HepG2 (cell line): ENCODE data around the gene NNAT. TPM values are rescaled to one million over a fixed set of nuclear protein-coding genes. Genes with fewer than 3 reads are reported as not detected.

Experiments
- ATAC-seq: fragments of 200-7000 bp; cut with Tn5 transposase; 3 replicates; pipeline ENCODE4 v1.9.1; 2020; ENCODE audit warnings: mild to moderate bottlenecking, moderate library complexity
- BruUV-seq: library from RNA; stranded (reverse); fragments of 400-500 nt; replicated peaks from 2 replicates; lab custom pipeline; 2021; lab: Mats Ljungman, UMichigan
- CTCF ChIA-PET: fragments of 300-600 bp; formaldehyde crosslinking; extraction: SDS; loops from one replicate; lab custom pipeline; 2021; ENCODE audit warnings: low total read pairs, inconsistent platforms, low intra/inter-chr PET ratio; lab: Yijun Ruan, JAX
- POLR2A ChIA-PET: fragments of 350-600 bp; sonication (Branson Sonifier 250); formaldehyde crosslinking; loops from one replicate; lab custom pipeline; 2020; ENCODE audit warnings: antibody characterized with exemption, inconsistent platforms; lab: Yijun Ruan, JAX
- DNase-seq: peaks from one replicate; pipeline ENCODE4 v3.0.0-alpha.2; 2015; ENCODE audit warnings: low spot score
- FAIRE-seq: peaks from 3 replicates; lab custom pipeline; 2011; peaks lifted over from hg19 to GRCh38; lab: Jason Lieb, UNC
- H2AFZ ChIP-seq: one replicate; pipeline ENCODE4 v1.6.1; 2011; ENCODE audit warnings: low read length, inconsistent platforms
- H3K27ac ChIP-seq: fragments of 300-600 bp; 3 replicates; pipeline ENCODE4 v1.8.0; 2011; ENCODE audit warnings: mixed run types, mild to moderate bottlenecking, mixed read lengths, low read length, inconsistent platforms; ENCODE audit not compliant: insufficient read depth; ENCODE audit errors: extremely low read length
- H3K27me3 ChIP-seq, 2 experiments: fragments of 200-600 bp in 1 of 2; 2 replicates in 1 of 2; 3 replicates in 1 of 2; pipeline versions ENCODE4 v1.6.0 to v1.8.0; 2011; ENCODE audit warnings: low read length in 2 of 2, mild to moderate bottlenecking in 2 of 2, moderate library complexity in 2 of 2, inconsistent platforms in 1 of 2; ENCODE audit not compliant: insufficient read depth in 2 of 2, control insufficient read depth in 1 of 2
- H3K36me3 ChIP-seq, 2 experiments: fragments of 200-600 bp in 1 of 2; replicated peaks in 1 of 2; 2 replicates in 1 of 2; 3 replicates in 1 of 2; pipeline versions ENCODE4 v1.5.1 to v1.8.0; 2011; ENCODE audit warnings: low read length in 2 of 2, inconsistent platforms in 1 of 2; ENCODE audit not compliant: insufficient read depth in 2 of 2, control insufficient read depth in 1 of 2
- H3K4me1 ChIP-seq: 2 replicates; pipeline ENCODE4 v1.5.1; 2012; ENCODE audit warnings: low read length, inconsistent platforms; ENCODE audit not compliant: insufficient read depth
- H3K4me2 ChIP-seq: 2 replicates; pipeline ENCODE4 v1.6.0; 2011; ENCODE audit warnings: low read depth, low read length, inconsistent platforms
- H3K4me3 ChIP-seq, 3 experiments: fragments of 200-600 bp in 1 of 3; sonication (generic), shearing (Covaris generic) in 1 of 3; replicated peaks in 1 of 3; 2 replicates each; pipeline ENCODE4 v1.5.1; 2011 to 2016; ENCODE audit warnings: low read length in 3 of 3, inconsistent platforms in 2 of 3, low read depth in 2 of 3, mild to moderate bottlenecking in 2 of 3, control low read depth in 1 of 3, mixed read lengths in 1 of 3; ENCODE audit not compliant: insufficient read depth in 1 of 3
- H3K79me2 ChIP-seq: one replicate; pipeline ENCODE4 v1.6.1; 2011; ENCODE audit warnings: low read length, inconsistent platforms; ENCODE audit not compliant: insufficient read depth
- H3K9ac ChIP-seq: 2 replicates; pipeline ENCODE4 v1.6.0; 2011; ENCODE audit warnings: mild to moderate bottlenecking, low read depth, low read length, inconsistent platforms; ENCODE audit not compliant: insufficient read depth
- H3K9me3 ChIP-seq: 2 replicates; pipeline ENCODE4 v1.5.1; 2012; ENCODE audit warnings: mild to moderate bottlenecking, low read length
- H4K20me1 ChIP-seq: 2 replicates; pipeline ENCODE4 v1.6.0; 2011; ENCODE audit warnings: inconsistent platforms, mild to moderate bottlenecking, low read length, moderate library complexity; ENCODE audit not compliant: insufficient read depth
- ARID4A ChIP-seq: sonication (generic); formaldehyde crosslinking; IDR thresholded peaks from 2 replicates; pipeline ENCODE4 v1.5.0; 2020; ENCODE audit warnings: mild to moderate bottlenecking, missing genetic modification reagents, borderline replicate concordance
- ATAD3A ChIP-seq: sonication (generic); formaldehyde crosslinking; IDR thresholded peaks from 2 replicates; pipeline ENCODE4 v1.4.0; 2020; ENCODE audit warnings: missing genetic modification reagents
- HOXA3 ChIP-seq: sonication (generic); formaldehyde crosslinking; IDR thresholded peaks from 2 replicates; pipeline ENCODE4 v1.5.0; 2020; ENCODE audit warnings: missing genetic modification reagents
- NFAT5 ChIP-seq: sonication (generic); formaldehyde crosslinking; IDR thresholded peaks from 2 replicates; pipeline ENCODE4 v1.4.0; 2020; ENCODE audit warnings: missing genetic modification reagents
- NFIC ChIP-seq: IDR thresholded peaks from 2 replicates; pipeline ENCODE4 v1.6.1; 2012; ENCODE audit warnings: mild to moderate bottlenecking, low read length, inconsistent platforms
- SIX1 ChIP-seq: sonication (generic); formaldehyde crosslinking; IDR thresholded peaks from 2 replicates; pipeline ENCODE4 v1.4.0; 2020; ENCODE audit warnings: missing genetic modification reagents, borderline replicate concordance
- SKI ChIP-seq: fragments of 450-650 bp; IDR thresholded peaks from one replicate; pipeline ENCODE4 v1.6.1; 2018; ENCODE audit warnings: mild to moderate bottlenecking; ENCODE audit not compliant: partially characterized antibody
- SOX13 ChIP-seq, 3 experiments: fragments of 450-650 bp in 1 of 3; sonication (generic) in 1 of 3; formaldehyde crosslinking in 1 of 3; IDR thresholded peaks in 2 of 3; conservative IDR thresholded peaks in 1 of 3; 2 replicates each; pipeline versions ENCODE4 v1.5.0 to v1.6.1; 2016 to 2020; ENCODE audit warnings: antibody characterized with exemption in 1 of 3, mild to moderate bottlenecking in 1 of 3, missing compliant biosample characterization in 1 of 3, missing genetic modification reagents in 1 of 3, moderate library complexity in 1 of 3
- U2AF2 ChIP-seq: fragments of 200-400 bp; formaldehyde crosslinking; IDR thresholded peaks from 2 replicates; pipeline ENCODE4 v1.6.1; 2017; ENCODE audit warnings: low read depth, mild to moderate bottlenecking, low read length
- ZNF205 ChIP-seq: IDR thresholded peaks from 2 replicates; pipeline ENCODE4 v1.6.1; 2018; ENCODE audit warnings: missing biosample characterization, missing genetic modification reagents
- ZNF337 ChIP-seq: sonication (generic); formaldehyde crosslinking; IDR thresholded peaks from 2 replicates; pipeline ENCODE4 v1.5.1; 2020; ENCODE audit warnings: missing genetic modification reagents, low read depth, mild to moderate bottlenecking, borderline replicate concordance
- ZNF761 ChIP-seq: sonication (generic); formaldehyde crosslinking; conservative IDR thresholded peaks from 2 replicates; pipeline ENCODE4 v1.4.0; 2020; ENCODE audit warnings: mild to moderate bottlenecking, missing genetic modification reagents
- WGBS: methylation state at CpG from one replicate; pipeline ENCODE4 v1.1.6; 2017; ENCODE audit warnings: low lambda C conversion rate; 5-methylcytosine and 5-hydroxymethylcytosine counted together
- in situ Hi-C: cut with HindIII; loops from 2 replicates; pipeline ENCODE4 v1.10.0; 2017; ENCODE audit warnings: low pct_unique_long_range_greater_than_20kb; ENCODE audit not compliant: extremely low pct_ligation_motif_present
- intact Hi-C: fragments of 100-400 bp; cut with micrococcal nuclease; formaldehyde crosslinking; loops from one replicate; pipeline ENCODE4 v1.10.0; 2022; ENCODE audit not compliant: unreplicated experiment
- polyA plus RNA-seq, 8 experiments: library from polyadenylated mRNA; depleted of rRNA in 3 of 8; stranded (reverse) in 7 of 8; unstranded in 1 of 8; fragments of >200 nt; fragmentation: Illumina TruSeq in 4 of 8; extraction: Trizol in 4 of 8; gene quantifications; 2 replicates each; pipeline versions ENCODE4 v1.2.1 to v1.2.3, GENCODE V29; 2011 to 2016; ENCODE audit warnings: low read depth in 4 of 8, missing spikeins in 1 of 8, mixed read lengths in 1 of 8; ENCODE audit not compliant: insufficient read depth in 1 of 8
- total RNA-seq, 5 experiments: library from RNA; depleted of rRNA; stranded (reverse); fragments of >200 nt; fragmentation: Illumina TruSeq; extraction: Trizol; gene quantifications; 2 replicates each; pipeline ENCODE4 v1.2.3, GENCODE V29; 2016; ENCODE audit warnings: low read depth in 1 of 5

The NNAT gene
- total and polyA plus RNA-seq, 2 of the 13 experiments (the other 11 are each of a cell fraction or from before 2014, with no cell fraction given), result not detected

DNA sequence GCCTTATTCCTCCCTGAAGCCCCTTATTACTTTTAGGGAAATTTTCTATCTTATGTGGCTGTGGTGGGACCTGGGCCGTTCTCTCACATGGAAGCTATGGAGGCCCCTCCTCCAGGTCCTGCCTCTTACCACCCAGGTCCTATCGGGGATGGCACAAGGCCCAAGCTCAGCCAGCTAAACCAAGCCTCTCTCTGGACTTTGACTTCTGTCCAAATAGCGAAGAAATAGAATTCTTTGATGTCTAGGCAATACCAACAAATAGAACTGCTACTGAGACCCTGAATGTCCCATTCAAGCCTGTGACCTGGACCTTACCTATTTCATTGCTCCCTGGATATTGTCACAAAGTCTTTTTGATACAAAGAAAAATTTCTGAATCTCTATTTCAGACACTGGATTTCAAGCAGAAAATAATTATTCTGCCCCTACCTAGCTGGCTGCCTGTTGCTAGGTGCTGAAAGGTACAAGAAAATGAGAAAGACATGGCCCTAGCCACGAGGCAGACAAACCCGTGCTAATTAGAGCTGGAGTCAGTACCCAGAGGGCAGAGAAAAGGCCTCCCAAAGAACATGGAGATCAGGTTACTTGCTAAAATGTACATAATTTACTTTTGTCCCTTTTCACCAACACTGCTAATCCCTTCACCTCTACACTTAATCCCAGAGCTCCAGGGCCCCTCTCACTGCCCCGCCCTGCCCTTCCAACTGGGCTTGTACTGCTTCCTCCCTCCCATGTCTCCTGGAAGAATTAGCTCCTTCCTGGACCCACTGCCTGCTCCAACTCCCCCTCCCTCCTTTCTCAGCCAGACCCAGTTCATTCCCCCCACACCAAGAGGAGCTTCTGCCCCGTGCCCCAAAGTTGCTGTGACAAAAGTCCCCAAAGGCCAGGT is 15.5 kb upstream of the NNAT start:
- Histone ChIP-seq H3K4me1 (peaks cover 38% of the 10 kb centered on the region), H3K27me3 (no peaks in the 10 kb centered on the region), H2AFZ (no peak overlapping the region), H3K79me2 (no peaks in the 10 kb centered on the region), H3K9me3 (no peaks in the 10 kb centered on the region), H3K27ac (peak overlapping the region; percentile 52), H4K20me1 (no peaks in the 10 kb centered on the region), H3K36me3 (0 out of 5 replicates have a peak, but pooled peaks cover 0 to 10% of the 10 kb centered on the region in 2 experiments), H3K4me3 (no peak overlapping the region; a peak in 1 of 6 replicates), H3K4me2 (peak overlapping the region; percentile 59), H3K9ac (0 out of 2 replicates have a peak overlapping the region, but pooled peaks have one; percentile 11)
- ChIA-PET CTCF (no interaction called here), POLR2A (interaction anchor here (0.9 to 3.6 kb wide), 13 partner anchors 11 to 326 kb away, joined by 3 to 44 read pairs (median 4); partner anchors contain the start of genes BLCAP, MANBAL, MROH8 and RPN2)
- BruUV-seq, result TSS peak; percentile 76
- DNase-seq (peak; percentile 97), ATAC-seq (peak; percentile 83), FAIRE-seq (peak; percentile 85)
- intact Hi-C loops, result loop anchor here (2.0 kb wide), 1 partner anchor 23 kb away; no protein-coding TSS in a partner anchor
- 5% methylated on average over 7 of the region's 7 CpGs for WGBS
- in situ Hi-C loops, result no loop called here
- TF ChIP-seq SIX1, result no peak
- TF ChIP-seq ZNF761 (CRISPR knock-in tag), result no peak
- TF ChIP-seq SOX13 (IDR thresholded peaks at IDR 0.05), result no peak
- peak in 1 of 2 experiments; percentile 54; a peak in 2 of 4 replicates for TF ChIP-seq SOX13 (CRISPR knock-in tag; conservative IDR thresholded peaks at IDR 0.05 in 1 of 2, IDR thresholded peaks at IDR 0.05 in 1 of 2)
- peak; percentile 21; the same call in 1 of the 2 replicates for TF ChIP-seq HOXA3 (CRISPR knock-in tag)
- peak; percentile 15; the same call in 1 of the 2 replicates for TF ChIP-seq ARID4A (CRISPR knock-in tag)
- peak; percentile 42 for TF ChIP-seq SKI
- no peak for TF ChIP-seq ZNF205 (CRISPR knock-in tag)
- TF ChIP-seq ATAD3A (CRISPR knock-in tag), result no peak
- no peak for TF ChIP-seq U2AF2
- no peak for TF ChIP-seq NFAT5
- TF ChIP-seq ZNF337 (CRISPR knock-in tag), result no peak
- TF ChIP-seq NFIC, result 0 out of 2 replicates have a peak, but pooled peaks have one; percentile 23
